Measurements from ENCODE around the gene SELPLG.
"Not testable (repeated sequence)": the region's sequence is repeated elsewhere in the genome, so short reads cannot be mapped to it uniquely, and the experiment has no call there.

Gene SELPLG

DNA sequence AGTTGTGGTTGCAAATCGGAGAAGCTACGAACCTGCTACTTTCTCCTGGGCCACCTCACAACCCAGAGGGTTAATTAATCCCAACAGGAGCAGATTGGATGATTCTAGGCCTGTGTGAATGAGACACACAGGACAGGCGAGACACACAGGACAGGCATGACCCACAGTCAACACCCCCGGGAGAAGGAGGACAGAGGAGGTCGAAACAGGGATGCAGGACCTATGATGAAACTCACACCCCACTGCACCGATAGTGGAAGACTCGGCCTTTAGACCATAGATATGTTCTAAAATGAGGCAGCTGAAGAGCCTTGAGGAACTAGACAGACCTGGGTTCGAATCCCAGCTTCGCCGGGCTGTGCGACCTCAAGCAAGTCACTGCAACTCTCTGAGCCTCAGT lies 47.4 kb downstream of the SELPLG start:
- DNase-seq: no peak

- no peak for DNase-seq
These were observed 47.8 kb downstream of the SELPLG start for GRCh38 chr12:108585864-108586263.

DNA sequence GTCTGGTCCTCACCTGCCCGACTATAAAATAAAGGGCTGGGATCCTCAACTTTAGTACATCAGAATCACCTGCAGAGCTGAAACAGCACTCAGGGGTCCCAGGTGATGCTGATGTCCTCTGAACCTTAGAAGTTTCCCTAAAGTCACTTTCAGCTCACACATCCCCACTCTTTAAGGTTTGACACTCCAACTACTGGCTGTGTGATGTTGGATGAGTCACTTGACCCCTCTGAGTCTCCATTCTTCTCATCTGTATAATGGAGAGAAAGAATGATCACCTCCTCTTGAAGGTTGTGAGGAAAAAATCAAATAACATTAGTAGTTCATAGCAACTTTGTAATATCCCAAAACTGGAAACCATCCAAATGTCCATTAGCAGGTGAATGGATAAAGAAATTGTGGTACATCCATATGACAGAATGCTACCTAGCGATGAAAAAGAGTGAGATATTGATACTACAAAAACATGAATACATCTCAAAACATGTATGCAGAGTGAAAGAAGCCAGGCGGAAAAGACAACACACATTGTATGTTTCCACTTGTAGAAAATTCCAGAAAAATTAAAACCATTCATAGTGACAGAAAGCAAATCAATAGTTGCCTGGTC lies 49.1 kb downstream of the SELPLG start:
- no peak for DNase-seq

GRCh38 chr12:108583991-108584390 lies 49.7 kb downstream of the SELPLG start:
- DNase-seq: no peak

DNA sequence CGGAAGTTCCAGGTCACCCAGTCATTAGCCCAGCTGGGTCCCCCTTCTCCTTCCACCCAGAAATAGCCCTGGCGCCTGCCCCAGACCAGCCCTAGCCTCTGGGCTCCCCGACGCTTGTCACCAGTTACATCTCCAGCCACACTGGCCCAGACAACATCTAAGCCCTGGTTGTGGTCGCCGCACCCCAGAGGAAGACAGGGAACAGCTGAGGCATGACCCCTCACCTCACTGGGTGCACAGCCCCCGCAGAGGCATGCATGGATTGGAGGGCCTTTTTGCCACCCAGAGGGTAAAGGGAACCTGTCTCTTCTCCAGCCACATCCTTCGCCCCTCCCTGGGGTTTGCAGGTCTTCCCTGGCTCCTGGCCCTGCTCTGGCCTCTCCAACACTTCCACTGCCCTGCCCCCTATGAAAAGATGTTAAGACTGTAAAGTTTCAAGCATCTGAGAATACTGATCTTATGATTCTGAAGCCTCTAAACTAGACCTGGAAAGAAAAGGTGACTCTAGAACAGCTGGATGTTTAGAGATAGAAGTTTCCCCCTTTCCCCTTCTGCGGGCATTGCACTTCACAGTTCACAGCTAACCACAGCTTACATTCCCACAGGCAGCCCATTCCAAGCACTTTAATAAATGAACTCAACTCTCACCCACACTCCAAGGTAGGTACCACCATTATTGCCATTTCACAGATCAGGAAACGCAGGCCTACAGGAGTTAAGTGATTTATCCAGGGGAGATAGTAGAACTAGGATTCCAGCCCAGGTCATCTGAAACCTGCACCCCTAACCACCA lies 50.5 kb downstream of the SELPLG start:
- no peak for DNase-seq

- no peak for DNase-seq
These were observed 51.2 kb downstream of the SELPLG start for GRCh38 chr12:108582509-108582908.

- no peak for DNase-seq
These were observed 52.1 kb downstream of the SELPLG start for GRCh38 chr12:108581311-108582227.

DNA sequence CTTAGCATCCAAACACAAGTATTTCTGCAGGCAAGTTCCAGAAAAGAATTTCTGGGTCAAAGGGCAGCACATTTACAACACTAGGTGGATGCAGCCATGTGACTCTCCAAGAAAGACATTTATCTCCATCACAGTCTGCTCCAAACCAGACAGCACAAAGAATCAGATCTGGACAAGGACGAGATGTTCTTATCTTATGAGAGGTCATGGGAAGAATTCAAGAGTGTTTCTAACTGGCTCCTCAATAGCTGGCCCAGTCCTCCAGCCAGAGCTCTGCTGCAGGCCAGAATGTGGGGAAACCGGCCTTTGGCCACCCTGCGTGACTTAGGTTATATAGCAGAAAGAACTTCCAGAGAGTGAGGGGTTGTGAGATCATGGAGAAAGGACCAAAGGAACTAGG lies 53.2 kb downstream of the SELPLG start:
- DNase-seq: no peak

DNA sequence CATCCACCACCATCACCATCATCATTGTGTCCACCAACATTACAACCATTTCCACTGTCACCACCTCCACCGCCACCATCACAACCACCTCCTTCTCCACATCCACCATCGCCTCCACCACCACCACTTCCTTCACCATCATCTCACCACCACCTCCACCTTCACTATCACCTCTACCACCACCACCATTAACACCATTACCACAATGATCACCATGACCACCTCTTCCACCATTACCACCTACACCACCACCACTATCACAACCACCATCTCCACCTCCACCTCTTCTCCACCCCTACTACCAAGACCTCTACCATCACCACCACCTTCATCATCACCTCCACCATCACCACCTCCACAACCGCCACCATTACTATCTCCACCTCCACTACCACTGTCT lies 54.9 kb downstream of the SELPLG start:
- DNase-seq: no peak

GRCh38 chr12:108578264-108578663 lies 55.4 kb downstream of the SELPLG start:
- no peak for DNase-seq

DNA sequence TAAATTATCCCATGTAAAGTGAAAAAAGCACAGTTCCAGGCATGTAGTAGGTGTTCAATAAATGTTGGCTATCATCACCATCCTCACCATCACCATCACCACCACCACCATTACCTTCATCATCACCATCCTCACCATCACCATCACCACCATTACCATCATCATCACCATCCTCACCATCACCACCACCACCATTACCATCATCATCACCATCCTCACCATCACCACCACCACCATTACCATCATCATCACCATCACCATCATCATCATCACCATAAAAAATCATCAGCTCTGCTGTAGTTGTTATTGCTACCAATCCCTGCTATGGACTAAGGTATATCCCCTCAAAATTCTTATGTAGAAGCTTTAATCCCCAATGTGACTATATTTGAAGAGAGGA lies 56.2 kb downstream of the SELPLG start:
- DNase-seq: no peak

DNA sequence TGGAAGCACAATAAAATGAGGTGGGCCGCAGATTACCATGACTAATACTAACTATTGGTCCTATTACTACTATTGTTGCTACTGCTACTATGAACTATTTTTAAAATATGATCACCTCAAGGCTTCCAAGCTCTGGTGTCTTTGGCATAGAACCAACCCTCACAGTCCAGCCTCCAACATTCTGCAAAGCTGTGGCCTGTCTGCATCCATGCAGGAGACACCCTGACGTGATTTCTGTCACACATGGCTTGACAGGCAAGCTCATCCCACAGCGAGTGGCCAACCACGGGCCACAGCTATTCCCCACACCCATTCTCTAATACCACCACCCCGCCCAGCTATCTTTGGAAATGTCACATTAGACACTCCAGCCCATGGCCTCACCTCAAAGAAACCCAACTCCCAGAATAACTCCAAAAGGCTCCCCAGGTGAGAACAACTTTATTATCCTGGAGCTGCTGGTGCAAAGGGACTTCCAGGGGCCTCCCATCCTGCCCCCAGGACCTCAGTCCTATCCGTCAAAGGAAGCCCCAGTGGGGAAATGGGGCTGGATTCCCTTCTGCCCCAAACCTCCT lies 56.9 kb downstream of the SELPLG start:
- no peak for DNase-seq

DNA sequence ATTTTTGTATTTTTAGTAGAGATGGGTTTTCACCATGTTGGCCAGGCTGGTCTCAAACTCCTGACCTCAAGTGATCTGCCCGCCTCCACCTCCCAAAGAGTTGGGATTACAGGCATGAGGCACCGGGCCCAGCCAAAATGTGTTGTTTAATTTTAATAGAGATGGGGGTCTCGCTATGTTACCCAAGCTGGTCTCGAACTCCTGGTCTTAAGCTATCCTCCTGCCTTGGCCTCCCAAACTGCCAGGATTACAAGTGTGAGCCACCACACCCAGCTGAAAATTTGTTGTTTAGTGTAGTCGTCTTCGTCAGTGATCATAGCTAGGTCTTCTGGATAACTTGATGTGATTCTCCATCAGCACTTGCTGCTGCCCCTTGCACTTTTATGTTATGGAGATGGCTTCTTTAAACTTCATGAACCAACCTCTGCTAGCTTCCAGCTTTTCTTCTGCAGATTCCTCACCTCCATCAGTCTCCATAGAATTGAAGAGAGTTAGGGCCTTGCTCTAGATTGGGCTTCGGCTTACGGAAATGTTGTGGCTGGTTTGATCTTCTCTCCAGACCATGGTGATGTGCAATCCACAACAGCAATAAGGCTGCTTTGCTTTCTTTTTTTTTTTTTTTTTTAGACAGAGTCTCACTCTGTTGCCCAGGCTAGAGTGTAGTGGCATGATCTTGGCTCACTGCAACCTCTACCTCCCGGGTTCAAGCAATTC lies 58.3 kb downstream of the SELPLG start:
- DNase-seq: no peak

- DNase-seq: not testable (repeated sequence)
These were observed 59.4 kb downstream of the SELPLG start for GRCh38 chr12:108574276-108574675.

DNA sequence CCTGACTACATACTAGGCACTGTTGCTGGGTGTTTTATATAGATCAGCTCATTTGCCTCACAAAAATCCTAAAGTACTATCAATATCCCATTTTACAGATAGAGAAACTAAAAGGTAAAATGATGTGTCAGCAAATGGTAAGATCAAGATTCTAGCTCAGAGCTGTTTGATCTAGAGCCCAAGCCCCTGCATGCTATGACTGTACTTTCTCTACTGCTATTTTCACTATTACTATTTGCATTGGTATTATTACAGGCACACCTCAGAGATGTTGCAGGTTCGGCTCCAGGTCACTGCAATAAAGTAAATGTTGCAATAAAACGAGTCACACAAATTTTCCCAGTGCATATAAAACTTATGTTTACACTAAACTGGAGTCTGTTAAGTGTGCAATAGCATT lies 60.4 kb downstream of the SELPLG start:
- DNase-seq: no peak

DNA sequence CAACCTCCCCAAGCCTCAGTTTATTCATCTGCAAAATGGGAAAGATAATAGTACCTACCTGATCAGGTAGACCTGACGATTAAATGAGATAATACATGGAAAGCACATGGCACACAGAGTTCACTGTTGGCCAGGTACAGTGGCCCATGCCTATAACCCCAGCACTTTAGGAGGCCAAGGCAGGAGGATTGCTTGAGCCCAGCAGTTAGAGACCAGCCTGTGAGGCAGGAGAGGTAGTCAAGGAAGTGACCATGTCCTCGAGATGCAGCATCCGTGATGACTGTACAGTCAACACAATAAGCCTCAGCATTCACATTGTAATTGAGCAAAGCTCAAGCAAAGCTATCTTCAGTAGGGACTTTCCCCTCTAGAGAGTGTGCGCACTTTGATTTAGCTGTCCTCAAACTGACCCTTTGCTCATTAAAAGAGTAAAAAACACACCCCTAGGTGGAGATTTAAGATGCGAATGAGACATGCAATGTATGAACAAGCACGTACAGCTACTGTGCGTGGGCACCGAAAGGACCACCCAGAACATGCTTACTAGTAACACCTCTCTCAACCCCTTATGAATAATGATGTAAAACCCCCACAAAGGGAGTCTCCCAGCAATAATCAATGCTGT lies 61.4 kb downstream of the SELPLG start:
- no peak for DNase-seq

Data from hippocampal formation (tissue), 2 donors.